HK-2 (cell line): ENCODE data around the gene NF2.
"Not testable (repeated sequence)": the region's sequence is repeated elsewhere in the genome, so short reads cannot be mapped to it uniquely, and the experiment has no call there.

Experiments
- DNase-seq: peaks from one replicate; pipeline ENCODE4 v3.0.0-alpha.2; 2018; ENCODE audit not compliant: unreplicated experiment

Gene NF2

DNA sequence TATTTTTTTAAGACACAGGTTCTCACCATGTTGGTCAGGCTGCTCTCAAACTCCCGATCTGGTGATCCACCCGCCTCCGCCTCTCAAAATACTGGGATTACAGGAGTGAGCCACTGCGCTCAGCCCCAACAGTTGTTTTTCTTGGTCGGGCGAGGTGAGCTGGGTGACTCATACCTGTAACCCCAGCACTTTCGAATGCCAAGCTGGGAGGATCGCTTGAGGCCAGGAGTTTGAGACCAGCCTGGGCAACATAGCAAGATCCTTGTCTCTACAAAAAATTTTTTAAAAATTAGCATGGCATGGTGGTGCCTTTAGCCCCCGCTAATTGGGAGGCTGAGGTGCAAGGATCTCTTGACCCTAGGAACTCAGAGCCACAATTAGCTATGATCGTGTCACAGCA, 7.0 kb upstream of the NF2 start:
- DNase-seq = no peak

DNA sequence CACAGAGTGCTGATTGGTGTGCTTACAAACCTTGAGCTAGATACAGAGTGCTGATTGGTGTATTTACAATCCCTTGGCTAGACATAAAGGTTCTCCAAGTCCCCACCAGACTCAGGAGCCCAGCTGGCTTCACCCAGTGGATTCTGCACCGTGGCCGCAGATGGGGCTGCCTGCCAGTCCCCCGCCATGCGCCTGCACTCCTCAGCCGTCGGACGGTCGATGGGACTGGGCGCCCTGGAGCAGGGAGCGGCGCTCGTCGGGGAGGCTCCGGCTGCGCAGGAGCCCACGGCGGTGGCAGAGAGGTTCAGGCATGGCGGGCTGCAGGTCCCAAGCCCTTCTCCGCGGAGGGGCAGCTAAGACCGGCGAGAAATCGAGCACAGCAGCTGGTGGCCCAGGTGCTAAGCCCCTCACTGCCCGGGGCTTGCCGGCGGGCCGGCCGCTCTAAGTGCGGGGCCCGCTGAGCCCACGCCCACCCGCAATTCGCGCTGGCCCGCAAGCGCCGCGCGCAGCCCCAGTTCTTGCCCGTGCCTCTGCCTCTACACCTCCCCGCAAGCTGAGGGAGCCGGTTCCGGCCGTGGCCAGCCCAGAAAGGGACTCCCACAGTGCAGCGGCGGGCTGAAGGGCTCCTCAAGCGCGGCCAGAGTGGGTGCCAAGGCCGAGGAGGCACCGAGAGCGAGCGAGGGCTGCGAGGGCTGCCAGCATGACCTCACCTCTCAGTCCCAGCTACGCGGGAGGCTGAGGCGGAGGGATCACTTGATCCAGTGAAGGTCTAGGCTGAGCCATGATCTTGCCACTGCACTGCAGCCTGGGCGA, 5.4 kb upstream of the NF2 start:
- DNase-seq = not testable (repeated sequence)

DNA sequence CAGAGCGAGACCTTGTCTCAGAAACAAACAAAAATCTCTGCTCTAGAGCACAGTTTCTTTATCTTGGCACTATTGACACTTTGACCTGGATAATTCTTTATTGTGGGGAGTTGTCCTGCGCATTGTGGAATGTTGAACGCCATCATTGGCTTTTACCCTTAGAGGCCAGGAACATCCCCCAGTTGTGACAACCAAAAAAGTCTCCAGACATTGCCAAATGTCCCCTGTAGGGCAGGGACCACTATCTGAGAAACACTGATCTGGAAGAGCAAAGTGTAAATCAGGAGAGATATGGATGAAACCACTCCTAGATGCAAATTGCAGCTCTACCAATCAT, 4.8 kb upstream of the NF2 start:
- no peak for DNase-seq

DNA sequence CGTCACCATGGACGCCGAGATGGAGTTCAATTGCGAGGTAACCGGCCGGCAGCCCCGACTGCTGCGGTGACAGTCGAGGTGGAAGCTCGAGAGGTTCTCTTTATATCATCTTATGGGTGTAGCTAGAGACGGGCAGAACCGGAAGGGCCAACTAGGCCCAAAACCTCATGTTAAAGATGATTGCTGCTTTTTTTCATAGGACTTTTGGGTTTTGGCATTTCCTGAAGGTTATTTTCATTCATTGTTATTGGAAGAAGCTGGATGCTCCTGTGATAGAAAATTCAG, 585 bp downstream of the NF2 start:
- no peak for DNase-seq

DNA sequence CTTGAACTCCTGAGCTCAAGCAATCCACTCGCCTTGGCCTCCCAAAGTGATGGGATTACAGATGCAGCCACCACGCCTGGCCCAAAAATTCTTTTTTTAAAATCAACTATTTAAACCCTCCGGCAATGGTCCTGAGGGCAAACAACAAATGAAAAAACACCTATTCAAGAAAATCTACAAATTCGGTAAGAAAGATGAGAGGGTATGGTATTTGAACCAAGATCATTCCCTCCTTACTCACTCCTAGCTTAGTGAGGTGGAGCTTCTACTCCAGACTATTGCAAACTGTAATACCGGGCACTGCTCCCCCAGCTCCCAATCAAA, 2.1 kb downstream of the NF2 start:
- no peak for DNase-seq

DNA sequence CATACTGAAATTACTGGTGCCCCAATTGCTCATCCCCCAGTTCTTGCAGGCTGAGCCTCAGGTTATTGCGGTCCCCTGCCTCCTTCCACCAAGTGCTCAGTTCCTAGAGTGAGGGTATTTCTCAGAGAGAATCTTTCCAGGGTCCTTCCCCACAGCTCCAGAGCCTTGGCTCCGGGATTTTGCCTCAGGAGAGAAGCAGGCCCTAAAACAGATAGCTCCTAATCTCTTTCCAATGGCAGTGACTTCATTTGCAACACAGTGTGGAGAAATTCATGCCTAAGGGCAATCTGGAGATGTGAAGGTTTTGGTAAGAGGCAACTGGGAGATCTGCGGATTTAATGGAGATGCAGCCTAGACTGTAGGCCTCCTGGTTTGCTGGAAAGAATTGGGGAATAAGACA, 2.9 kb downstream of the NF2 start:
- no peak for DNase-seq

DNA sequence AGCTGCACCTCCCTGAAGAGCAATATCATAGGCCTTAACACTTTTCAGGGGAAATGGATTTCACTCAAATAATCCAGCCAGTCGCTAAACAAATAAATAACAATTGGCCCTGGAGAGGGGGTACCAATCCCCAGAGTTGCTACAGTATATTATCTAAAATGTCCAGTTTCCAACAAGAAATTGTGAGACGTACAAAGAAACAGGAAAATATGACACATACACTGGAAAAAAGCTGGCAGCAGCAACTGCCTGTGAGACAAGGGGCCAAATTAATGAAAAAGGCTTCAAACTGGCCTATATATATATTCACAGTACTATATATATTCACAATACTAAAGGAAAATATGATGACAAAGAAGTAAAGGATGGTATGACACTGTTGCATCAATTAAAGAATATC, 4.0 kb downstream of the NF2 start:
- no peak for DNase-seq

DNA sequence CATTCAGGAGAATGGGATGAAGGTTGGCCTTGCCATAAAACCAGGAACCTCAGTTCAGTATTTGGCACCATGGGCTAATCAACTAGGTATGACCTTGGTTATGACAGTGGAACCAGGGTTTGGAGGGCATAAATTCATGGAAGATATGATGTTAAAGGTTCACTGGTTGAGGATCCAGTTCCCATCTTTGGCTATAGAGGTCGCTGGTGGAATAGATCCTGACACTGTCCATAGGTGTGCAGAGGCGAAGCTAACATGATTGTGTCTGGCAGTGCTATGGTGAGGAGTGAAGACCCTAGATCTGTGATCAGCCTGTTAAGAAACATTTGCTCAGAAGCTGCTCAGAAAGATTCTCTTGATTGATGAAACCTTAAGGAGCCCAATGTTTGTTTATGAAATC, 5.7 kb downstream of the NF2 start:
- no peak for DNase-seq

DNA sequence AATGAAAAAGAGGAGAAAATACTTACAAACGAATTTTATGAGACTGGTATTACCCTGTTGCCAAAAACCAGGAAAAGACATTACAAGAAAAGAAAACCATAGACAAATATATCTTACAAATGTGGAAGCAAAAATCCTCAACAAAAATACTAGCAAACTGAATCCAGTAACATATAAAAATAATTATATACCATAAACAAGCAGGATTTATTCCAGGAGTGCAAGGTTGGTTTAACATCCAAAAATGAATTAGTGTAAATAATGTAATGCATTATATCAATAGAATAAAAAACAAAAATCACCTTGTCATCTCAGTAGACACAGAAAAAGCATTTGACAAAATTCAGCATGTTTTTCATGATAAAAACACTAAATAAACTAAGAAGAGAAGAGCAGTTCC, 7.3 kb downstream of the NF2 start:
- no peak for DNase-seq

DNA sequence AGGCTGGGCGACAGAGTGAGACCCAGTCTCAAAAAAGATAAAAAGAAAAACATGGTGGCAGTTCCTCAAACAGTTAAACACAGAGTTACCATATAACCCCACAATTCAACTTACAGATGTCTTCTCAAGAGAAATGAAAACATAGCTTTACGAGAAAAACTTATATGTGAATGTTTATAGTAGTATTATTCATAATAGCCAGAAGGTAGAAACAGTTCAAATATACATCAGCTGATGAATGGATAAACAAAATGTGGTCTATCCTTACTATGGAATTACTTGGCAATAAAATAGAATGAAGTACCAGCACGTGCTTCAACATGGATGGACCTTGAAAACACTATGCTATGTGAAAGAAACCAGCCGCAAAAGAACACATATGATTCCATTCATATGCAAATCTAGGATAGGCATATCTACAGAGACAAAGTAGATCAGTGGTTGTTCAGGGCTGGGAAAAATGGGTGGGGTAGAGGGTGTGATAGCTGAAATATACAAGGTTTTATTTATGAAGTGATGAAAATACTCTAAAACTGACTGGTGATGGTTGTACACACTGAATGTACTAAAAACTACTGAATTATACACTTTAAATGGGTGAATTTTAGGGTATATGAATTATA, 12.4 kb downstream of the NF2 start:
- DNase-seq = no peak

DNA sequence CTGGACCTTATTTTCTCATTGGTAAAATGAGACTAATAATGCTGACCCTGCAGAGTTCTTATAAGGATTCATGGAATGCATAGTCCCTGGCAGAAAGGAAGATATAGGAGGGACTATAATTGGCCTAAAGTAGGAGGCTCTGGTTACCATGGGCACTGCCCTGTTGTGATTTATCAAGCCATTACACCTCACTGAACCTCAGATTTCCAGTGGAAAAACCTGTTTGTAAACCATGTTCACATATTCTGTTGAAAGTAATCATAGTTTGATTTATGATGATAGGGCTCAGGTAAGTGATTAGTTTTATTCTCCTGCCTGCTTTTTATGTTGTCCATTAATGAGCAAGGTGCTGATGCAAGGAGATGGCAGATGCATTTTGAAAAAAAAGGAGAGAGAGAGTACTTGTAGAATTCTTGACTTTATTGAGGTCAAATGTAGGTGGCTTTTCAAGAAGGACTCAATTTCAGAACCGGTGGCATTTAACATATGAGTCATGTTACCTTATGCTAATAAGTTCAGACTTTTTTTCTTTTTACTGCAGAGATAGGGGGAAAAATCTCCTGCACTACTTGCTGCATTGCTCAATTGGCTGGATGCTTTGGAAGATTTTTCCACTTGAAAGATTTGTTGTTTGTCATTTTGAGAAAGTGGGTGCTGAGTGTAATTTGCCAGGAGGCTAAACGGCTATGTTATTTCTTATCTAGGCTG, 14.6 kb downstream of the NF2 start:
- no peak for DNase-seq

DNA sequence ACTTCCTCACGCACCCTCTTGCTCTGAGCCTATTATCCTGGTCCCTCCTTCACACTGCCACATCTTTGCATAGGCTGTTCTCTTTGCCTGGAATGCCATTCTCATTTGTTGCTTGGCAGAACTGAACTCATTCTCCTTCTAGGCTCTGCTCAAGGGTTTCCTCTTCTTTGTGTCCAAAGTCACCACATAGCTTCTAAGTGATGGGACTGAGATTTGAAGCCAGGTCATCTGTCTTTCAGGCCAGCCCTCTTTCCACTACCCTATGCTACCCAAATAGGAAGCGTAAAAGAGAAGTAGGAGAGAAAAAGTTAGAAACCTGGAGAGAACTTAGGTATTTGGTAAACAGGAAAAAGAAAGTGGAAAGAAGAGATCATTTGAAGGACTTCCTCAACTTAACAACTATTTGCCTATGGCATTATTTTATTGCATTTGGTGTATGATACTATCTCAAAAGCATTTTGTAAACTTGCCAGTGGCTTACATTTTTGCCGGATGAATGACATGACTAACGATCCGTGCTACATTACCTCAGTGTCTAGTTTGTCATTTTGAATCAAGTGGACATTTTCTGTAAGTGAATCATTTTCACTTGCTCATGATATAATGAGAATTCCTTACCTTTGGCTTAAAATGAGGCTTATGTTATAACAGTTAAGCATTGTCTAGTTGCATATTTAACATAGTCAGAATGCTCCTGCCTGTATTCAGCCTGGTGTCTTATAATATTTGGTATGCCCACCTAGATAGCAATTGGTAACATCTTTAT, 18.5 kb downstream of the NF2 start:
- DNase-seq = peak; percentile 50

DNA sequence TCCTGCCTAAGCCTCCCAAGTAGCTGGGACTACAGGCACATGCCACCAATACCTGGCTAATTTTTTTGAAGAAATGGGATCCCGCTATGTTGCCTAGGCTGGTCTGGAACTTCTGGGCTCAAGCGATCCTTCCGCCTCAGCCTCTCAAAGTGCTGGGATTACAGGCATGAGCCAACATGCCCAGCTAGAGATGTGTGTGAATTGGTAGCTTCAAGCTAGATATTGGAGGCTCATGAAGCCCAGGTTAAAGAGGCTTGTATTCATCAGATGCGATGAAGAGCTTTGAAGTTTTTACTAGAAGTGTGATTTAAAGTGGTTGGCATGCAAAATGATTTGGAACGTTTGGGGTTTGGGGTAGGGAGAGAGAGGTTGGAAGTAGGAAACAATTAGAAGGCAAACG, 19.6 kb downstream of the NF2 start:
- no peak for DNase-seq

DNA sequence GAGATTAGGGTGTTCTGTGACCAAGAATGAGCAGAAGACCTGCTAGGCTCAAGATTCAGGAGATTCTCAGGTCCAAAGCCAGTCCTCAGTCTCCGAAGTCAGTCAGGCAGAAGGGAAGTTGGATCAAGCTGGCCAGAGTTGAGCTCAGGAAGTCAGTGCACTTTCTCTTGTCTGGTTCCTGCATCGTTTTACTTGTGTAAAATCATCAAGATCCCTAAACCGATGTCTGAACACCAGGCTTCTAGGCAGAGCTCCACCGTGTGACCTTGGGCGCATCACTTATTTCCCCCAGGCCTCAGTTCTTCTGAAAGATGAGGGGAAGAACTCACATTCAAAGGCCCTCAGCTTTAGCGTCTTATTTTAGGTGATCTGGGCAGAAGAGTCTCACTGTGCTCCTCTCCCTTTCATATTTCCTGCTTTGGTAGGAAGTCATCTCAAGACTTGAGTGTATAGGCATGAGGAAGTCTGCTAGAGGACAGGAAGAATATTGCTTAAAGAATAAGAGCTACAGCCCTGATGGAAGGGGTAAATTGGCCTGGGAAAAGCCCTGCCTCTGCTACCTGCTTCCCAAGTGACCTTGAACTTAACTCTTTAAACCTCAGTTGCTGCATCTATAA, 20.2 kb downstream of the NF2 start:
- DNase-seq = no peak

DNA sequence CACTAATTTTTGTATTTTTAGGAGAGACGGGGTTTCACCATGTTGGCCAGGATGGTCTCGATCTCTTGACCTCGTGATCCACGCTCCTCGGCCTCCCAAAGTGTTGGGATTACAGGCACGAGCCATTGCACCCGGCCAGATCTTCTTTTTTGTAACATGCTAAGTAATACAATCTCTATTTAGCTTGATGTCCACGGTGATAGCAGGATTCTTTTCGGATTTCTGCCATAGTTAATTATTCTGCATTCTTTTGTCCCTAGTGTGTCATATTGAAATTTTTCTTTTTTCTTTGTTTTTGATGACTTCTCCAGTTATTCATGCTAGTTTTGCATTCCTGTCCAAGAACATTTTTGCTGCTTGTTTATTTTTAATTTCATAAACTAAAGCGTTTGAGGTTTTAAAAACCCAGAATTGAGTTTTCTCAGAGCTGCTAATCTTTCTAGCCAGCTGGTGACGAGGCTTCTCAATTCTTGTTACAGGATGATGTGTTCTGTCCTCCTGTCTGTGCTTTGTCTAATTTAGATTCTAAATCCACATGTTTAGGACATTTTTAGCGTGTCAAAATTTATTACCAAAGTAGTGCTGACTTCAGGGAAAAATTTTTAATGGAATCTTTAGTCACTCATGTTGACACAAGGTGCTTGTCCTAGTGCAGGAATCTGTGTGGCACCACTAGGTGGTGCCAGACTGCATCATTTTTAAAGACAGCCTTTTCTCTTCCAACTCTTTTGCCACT, 21.8 kb downstream of the NF2 start:
- no peak for DNase-seq

DNA sequence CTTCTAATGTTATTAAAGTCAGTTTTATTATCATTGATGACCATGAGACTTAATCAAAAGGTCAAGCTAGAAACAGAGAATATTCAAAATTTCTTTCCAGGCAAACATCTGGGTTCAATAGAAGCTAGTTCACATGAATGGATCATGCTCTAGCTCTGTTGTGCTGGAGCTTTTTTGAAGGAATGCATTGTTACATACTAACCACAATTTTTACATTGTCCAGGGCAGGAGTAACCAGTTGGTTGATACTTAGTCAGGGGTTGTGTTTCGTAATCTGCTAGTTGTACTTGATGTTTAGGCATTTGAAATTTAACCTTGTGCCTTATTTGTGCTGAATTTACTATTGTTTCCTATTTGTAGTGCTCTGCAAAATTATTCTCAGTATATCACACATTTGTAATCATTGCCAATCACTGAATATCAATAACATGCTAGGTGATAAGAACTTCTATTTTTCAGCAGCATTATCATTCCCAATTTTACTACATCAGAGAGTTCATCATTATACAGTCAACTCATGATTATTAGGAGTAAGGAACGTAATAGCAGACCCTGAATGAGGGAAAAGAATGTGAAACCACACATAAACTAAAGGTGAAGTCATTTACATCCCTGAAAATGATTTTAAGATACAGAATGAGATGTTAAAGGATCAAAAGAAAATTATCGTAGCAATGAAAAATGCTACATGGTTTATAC, 23.2 kb downstream of the NF2 start:
- DNase-seq = no peak

DNA sequence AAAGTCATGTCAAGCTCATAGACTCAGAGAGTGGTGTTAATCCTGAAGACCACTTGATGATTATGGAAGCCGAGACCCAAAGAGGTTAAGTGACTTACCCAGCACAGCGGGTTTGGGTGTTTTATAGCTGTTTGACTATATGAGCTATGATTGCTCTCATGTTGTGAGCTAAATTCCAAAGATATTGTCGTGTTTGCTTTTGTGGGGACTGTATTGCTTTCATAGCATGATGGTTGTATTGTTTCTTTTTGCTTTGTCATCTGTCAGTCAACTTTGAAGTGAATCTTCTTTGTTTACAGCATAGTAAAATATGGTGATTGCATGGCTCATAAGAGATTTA, 23.7 kb downstream of the NF2 start:
- no peak for DNase-seq

DNA sequence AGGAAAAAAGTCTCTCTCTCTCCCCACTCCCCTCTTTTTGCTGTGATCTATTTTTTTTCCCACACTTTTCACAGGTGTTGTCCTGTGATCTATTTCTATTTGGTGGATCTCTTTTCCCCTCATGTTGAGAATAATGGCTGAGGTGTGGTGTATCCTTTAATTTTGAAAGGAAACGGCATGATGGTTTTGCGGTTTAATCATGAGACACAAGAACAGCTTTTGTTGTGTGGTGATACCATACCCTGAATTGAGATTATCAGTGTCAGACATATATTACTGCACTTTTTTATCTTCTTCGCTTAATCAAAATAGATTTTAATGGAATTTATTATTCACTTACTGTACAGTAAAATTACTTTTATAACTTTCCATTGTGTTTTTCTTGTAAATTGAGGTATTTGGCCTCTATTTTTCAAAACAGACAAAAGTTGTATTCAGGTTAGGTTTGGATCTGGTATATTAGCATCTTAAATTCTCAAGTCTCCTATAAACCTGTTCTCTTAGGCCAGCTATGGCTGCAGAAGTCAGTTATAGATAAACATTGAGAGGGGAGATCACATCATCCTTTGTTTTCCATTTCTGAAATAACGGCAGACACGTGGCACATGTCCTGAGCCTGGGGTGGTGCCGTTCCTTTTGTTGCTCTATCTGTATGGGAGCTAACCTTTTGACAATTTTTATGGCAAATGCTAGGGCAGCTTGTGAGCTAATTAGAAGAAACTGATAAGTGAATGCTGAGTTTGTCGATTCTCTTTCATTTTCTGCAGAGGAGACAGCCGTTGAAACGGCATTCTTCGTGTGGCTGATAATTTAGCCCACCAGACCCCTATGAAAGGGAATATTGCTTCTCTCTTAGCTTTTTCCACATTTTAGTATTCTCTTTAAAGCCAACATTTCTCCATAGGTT, 25.8 kb downstream of the NF2 start:
- DNase-seq = no peak

DNA sequence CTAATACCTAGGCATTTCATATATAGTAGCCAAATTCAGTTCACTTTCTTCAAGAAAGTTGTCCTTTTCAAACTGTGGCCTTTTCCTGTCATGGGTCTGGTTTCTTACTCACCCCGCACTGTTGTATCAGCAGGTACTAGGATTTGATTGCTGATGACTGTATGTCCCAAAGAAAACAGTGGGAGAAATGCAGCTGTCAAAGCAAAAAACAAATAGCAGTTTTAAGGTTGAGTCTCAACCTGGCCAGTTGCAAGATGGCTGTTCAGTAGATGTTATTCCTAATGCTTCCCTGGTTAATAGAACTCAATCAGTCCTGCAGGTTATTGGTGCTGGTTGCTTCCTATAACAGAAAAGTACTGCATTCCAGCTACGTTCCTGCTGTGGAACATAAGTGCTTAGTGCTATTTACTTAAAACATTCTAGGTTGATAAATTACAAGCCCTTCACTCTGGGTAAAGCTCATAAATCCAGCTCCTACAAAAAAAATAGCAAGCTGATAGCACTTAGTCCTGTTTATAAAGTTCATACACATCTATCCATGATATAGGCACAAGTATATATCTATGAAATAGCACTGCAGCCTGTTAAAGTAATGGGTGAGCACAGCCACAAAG, 26.6 kb downstream of the NF2 start:
- DNase-seq = no peak

DNA sequence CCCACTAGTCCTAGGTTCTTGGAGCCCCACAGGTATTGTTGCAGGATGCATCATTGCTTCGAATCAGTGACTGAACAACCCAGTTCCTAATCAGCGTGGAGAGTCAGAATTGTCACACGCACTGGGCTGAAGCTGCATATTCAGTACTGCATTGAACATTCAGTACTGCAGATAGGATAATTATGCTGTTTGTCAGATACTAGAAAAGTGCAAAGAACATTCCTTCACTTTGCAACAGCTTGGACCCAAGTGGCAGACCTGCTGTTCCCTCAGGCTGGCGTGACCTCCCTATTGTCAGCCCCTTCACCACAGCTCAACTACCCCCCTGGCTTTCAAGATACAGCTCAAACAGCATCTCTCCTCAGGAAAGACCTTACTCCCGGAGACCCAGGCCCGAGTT, 27.6 kb downstream of the NF2 start:
- DNase-seq = no peak
